PC-9 (cell line): Measurements from ENCODE around the gene CHCHD5. TPM values are rescaled to one million over a fixed set of nuclear protein-coding genes. Genes with fewer than 3 reads are reported as not detected.
"Not testable (repeated sequence)": the region's sequence is repeated elsewhere in the genome, so short reads cannot be mapped to it uniquely, and the experiment has no call there.

ENCODE experiments used
- BruUV-seq: library from RNA; stranded (reverse); fragments of 400-500 nt; replicated peaks from 2 replicates; lab custom pipeline; 2021; lab: Mats Ljungman, UMichigan
- CTCF ChIA-PET: fragments of 300-600 bp; sonication (Branson Sonifier 250); formaldehyde crosslinking; loops from one replicate; lab custom pipeline; 2022; ENCODE audit warnings: antibody characterized with exemption; lab: Charles Lee
- POLR2A ChIA-PET: fragments of 300-600 bp; sonication (Branson Sonifier 250); formaldehyde crosslinking; loops from one replicate; lab custom pipeline; 2022; ENCODE audit warnings: antibody characterized with exemption; ENCODE audit not compliant: unreplicated experiment; lab: Charles Lee
- DNase-seq, 2 experiments: peaks; one replicate each; pipeline versions ENCODE4 v3.0.0 to v3.0.0-alpha.2; 2015 to 2022; ENCODE audit warnings: mixed read lengths in 1 of 2
- H2AFZ ChIP-seq: fragments of 200-600 bp; sonication (generic); 2 replicates; pipeline ENCODE4 v1.8.1; 2017; ENCODE audit warnings: antibody characterized with exemption
- H3F3A ChIP-seq: fragments of 200-600 bp; sonication (generic); 2 replicates; pipeline ENCODE4 v1.8.1; 2017; ENCODE audit warnings: antibody characterized with exemption, mild to moderate bottlenecking, low read depth; ENCODE audit not compliant: insufficient read depth
- H3K27ac ChIP-seq: fragments of 200-600 bp; sonication (generic); 2 replicates; pipeline ENCODE4 v1.6.1; 2016; ENCODE audit warnings: mixed run types
- H3K27me3 ChIP-seq: fragments of 200-600 bp; sonication (generic); 2 replicates; pipeline ENCODE4 v1.6.1; 2016; ENCODE audit warnings: low read depth, mixed run types; ENCODE audit not compliant: insufficient read depth
- H3K36me3 ChIP-seq: fragments of 200-600 bp; sonication (generic); 2 replicates; pipeline ENCODE4 v1.6.1; 2016; ENCODE audit warnings: low read depth, mixed run types
- H3K4me1 ChIP-seq: fragments of 200-600 bp; sonication (generic); replicated peaks from 2 replicates; pipeline ENCODE4 v1.6.1; 2016; ENCODE audit warnings: mixed run types; ENCODE audit not compliant: insufficient read depth
- H3K4me2 ChIP-seq: fragments of 200-600 bp; sonication (generic); 2 replicates; pipeline ENCODE4 v1.6.1; 2017; ENCODE audit warnings: mixed run types
- H3K4me3 ChIP-seq: fragments of 200-600 bp; sonication (generic); 2 replicates; pipeline ENCODE4 v1.6.1; 2016; ENCODE audit warnings: mixed run types
- H3K79me2 ChIP-seq: fragments of 200-600 bp; sonication (generic); 2 replicates; pipeline ENCODE4 v1.6.1; 2017; ENCODE audit warnings: low read depth, mixed run types
- H3K9me2 ChIP-seq: fragments of 200-600 bp; sonication (generic); 2 replicates; pipeline ENCODE4 v1.8.1; 2017; ENCODE audit warnings: mild to moderate bottlenecking; ENCODE audit not compliant: insufficient read depth
- H3K9me3 ChIP-seq: fragments of 200-600 bp; sonication (generic); 2 replicates; pipeline ENCODE4 v1.8.1; 2016; ENCODE audit warnings: low read depth; ENCODE audit not compliant: insufficient read depth
- H4K20me1 ChIP-seq: fragments of 200-600 bp; sonication (generic); 2 replicates; pipeline ENCODE4 v1.8.1; 2017; ENCODE audit not compliant: insufficient read depth
- EZH2 ChIP-seq: fragments of 200-600 bp; sonication (generic); IDR thresholded peaks from 2 replicates; pipeline ENCODE4 v1.8.0; 2017; ENCODE audit warnings: antibody characterized with exemption, low read depth
- intact Hi-C: fragments of 100-400 bp; cut with micrococcal nuclease; formaldehyde crosslinking; loops from one replicate; pipeline ENCODE4 v1.10.0; 2022; ENCODE audit not compliant: unreplicated experiment
- total RNA-seq: library from RNA; stranded (reverse); gene quantifications from 2 replicates; pipeline ENCODE4 v1.2.3, GENCODE V29; 2021
- TF ChIP-seq, protein P1 (sequence below): fragments of 200-600 bp; sonication (generic); conservative IDR thresholded peaks from 2 replicates; pipeline ENCODE4 v1.6.1; 2017; ENCODE audit warnings: mixed run types, antibody characterized with exemption, mild to moderate bottlenecking, moderate library complexity

Gene CHCHD5
- total RNA-seq, 1 experiment from 2014 or later, result 38.4 TPM

- Histone ChIP-seq H3K4me1 (peaks cover 11% of the 10 kb centered on the region), H3K4me3 (no peak overlapping the region), H3K9me2 (no peaks in the 10 kb centered on the region), H3K4me2 (no peak overlapping the region), H2AFZ (no peak overlapping the region), H3K9me3 (no peaks in the 10 kb centered on the region), H3K27me3 (no peaks in the 10 kb centered on the region), H3K36me3 (peaks cover 64% of the 10 kb centered on the region), H3K27ac (no peak overlapping the region), H4K20me1 (peaks cover 23% of the 10 kb centered on the region), H3K79me2 (peaks cover 54% of the 10 kb centered on the region), H3F3A (no peaks in the 10 kb centered on the region)
- no TSS peak for BruUV-seq
- POLR2A ChIA-PET, result no interaction called here
- intact Hi-C loops, result no loop called here
- no peak for TF ChIP-seq EZH2
- TF ChIP-seq, protein P1, sequence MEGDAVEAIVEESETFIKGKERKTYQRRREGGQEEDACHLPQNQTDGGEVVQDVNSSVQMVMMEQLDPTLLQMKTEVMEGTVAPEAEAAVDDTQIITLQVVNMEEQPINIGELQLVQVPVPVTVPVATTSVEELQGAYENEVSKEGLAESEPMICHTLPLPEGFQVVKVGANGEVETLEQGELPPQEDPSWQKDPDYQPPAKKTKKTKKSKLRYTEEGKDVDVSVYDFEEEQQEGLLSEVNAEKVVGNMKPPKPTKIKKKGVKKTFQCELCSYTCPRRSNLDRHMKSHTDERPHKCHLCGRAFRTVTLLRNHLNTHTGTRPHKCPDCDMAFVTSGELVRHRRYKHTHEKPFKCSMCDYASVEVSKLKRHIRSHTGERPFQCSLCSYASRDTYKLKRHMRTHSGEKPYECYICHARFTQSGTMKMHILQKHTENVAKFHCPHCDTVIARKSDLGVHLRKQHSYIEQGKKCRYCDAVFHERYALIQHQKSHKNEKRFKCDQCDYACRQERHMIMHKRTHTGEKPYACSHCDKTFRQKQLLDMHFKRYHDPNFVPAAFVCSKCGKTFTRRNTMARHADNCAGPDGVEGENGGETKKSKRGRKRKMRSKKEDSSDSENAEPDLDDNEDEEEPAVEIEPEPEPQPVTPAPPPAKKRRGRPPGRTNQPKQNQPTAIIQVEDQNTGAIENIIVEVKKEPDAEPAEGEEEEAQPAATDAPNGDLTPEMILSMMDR, result no peak
- no peak for DNase-seq
- CTCF ChIA-PET, result no interaction called here
Observed at GRCh38 chr2:112548980-112549379, 35.4 kb upstream of the CHCHD5 start.

- intact Hi-C loops, result no loop called here
- TF ChIP-seq EZH2, result no peak
- TF ChIP-seq, protein P1, result no peak
- POLR2A ChIA-PET, result interaction anchor here (0.7 kb wide), 1 partner anchor 444 kb away, joined by 5 read pairs; no protein-coding TSS in a partner anchor
- DNase-seq, result no peak
- Histone ChIP-seq H2AFZ (no peak overlapping the region), H3K27me3 (no peaks in the 10 kb centered on the region), H3K9me3 (no peaks in the 10 kb centered on the region), H4K20me1 (no peaks in the 10 kb centered on the region), H3K4me3 (no peak overlapping the region), H3K36me3 (peaks cover 44% of the 10 kb centered on the region), H3K79me2 (no peaks in the 10 kb centered on the region), H3K4me1 (no peaks in the 10 kb centered on the region), H3F3A (no peaks in the 10 kb centered on the region), H3K27ac (no peak overlapping the region), H3K9me2 (no peaks in the 10 kb centered on the region), H3K4me2 (no peak overlapping the region)
- CTCF ChIA-PET, result no interaction called here
- no TSS peak for BruUV-seq
Observed at GRCh38 chr2:112566104-112566503, 18.3 kb upstream of the CHCHD5 start.

- H3K79me2 ChIP-seq, H3F3A ChIP-seq, DNase-seq, H2AFZ ChIP-seq, H3K9me3 ChIP-seq, H3K4me1 ChIP-seq, H3K27me3 ChIP-seq, H3K27ac ChIP-seq, H3K4me2 ChIP-seq, CTCF ChIA-PET, H3K4me3 ChIP-seq, intact Hi-C loops, POLR2A ChIA-PET, H4K20me1 ChIP-seq, H3K9me2 ChIP-seq, BruUV-seq: not testable (repeated sequence)
- H3K36me3 ChIP-seq, result peaks cover 48% of the 10 kb centered on the region
Observed at GRCh38 chr2:112566508-112566907, 17.9 kb upstream of the CHCHD5 start.

- no peak overlapping the region for H3K4me2 ChIP-seq
- no peak overlapping the region for H3K27ac ChIP-seq
- H3F3A ChIP-seq, result peaks cover 2% of the 10 kb centered on the region; the same call in 1 of the 2 replicates
- no peaks in the 10 kb centered on the region for H4K20me1 ChIP-seq
- no peak overlapping the region for H3K4me3 ChIP-seq
- TF ChIP-seq EZH2, result no peak
- H3K9me2 ChIP-seq, result no peaks in the 10 kb centered on the region
- H2AFZ ChIP-seq, result no peak overlapping the region
- no peak for DNase-seq
- POLR2A ChIA-PET, result no interaction called here
- no TSS peak for BruUV-seq
- H3K79me2 ChIP-seq, result no peaks in the 10 kb centered on the region
- H3K36me3 ChIP-seq, result peaks cover 71% of the 10 kb centered on the region
- no peaks in the 10 kb centered on the region for H3K9me3 ChIP-seq
- CTCF ChIA-PET, result no interaction called here
- H3K27me3 ChIP-seq, result no peaks in the 10 kb centered on the region
- intact Hi-C loops, result no loop called here
- no peaks in the 10 kb centered on the region for H3K4me1 ChIP-seq
Observed at GRCh38 chr2:112572005-112572404, 12.4 kb upstream of the CHCHD5 start.
